BLaER1 (cell line): ENCODE measurements around the gene ZNF593.

Source experiments
- H3K27ac ChIP-seq: shearing (Covaris generic); formaldehyde crosslinking; 2 replicates; pipeline ENCODE4 v1.8.1; 2022
- H3K27me3 ChIP-seq: shearing (Covaris generic); formaldehyde crosslinking; 2 replicates; pipeline ENCODE4 v1.8.1; 2022
- H3K36me3 ChIP-seq: shearing (Covaris generic); formaldehyde crosslinking; 2 replicates; pipeline ENCODE4 v1.8.1; 2022
- H3K4me1 ChIP-seq: shearing (Covaris generic); formaldehyde crosslinking; 2 replicates; pipeline ENCODE4 v1.8.1; 2022
- H3K4me2 ChIP-seq: shearing (Covaris generic); formaldehyde crosslinking; 2 replicates; pipeline ENCODE4 v1.8.1; 2022
- H3K4me3 ChIP-seq: shearing (Covaris generic); formaldehyde crosslinking; 2 replicates; pipeline ENCODE4 v1.8.1; 2022
- H3K9ac ChIP-seq: shearing (Covaris generic); formaldehyde crosslinking; 2 replicates; pipeline ENCODE4 v1.8.1; 2022
- H3K9me3 ChIP-seq: shearing (Covaris generic); formaldehyde crosslinking; 2 replicates; pipeline ENCODE4 v1.8.1; 2022
- H4K20me1 ChIP-seq: shearing (Covaris generic); formaldehyde crosslinking; 2 replicates; pipeline ENCODE4 v1.8.1; 2022
- Cebpa-rat ChIP-seq: shearing (Covaris generic); IDR thresholded peaks from 2 replicates; pipeline ENCODE4 v1.8.1; 2022

ZNF593 gene

DNA sequence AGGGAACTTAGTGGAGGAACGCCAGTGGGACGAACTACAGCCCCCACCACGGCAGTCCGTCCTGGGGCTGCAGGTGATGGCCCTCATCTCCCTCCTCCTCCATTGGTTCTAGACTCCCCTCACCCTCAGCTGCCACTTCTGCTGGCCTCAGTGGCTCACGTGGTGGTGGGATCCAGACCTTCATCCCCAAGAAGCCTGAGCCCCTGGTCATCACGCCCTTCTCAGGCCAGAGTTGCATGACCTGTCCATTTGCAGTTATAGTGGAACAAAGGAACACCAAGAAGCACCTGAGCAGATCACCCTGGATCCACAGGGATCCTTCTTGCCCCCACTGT is 23.8 kb upstream of the ZNF593 start:
- Histone ChIP-seq H3K27ac (no peak overlapping the region), H4K20me1 (no peaks in the 10 kb centered on the region), H3K4me1 (0 out of 2 replicates have a peak, but pooled peaks cover 9% of the 10 kb centered on the region), H3K9me3 (no peaks in the 10 kb centered on the region), H3K36me3 (no peaks in the 10 kb centered on the region), H3K4me3 (no peak overlapping the region), H3K4me2 (no peak overlapping the region), H3K9ac (no peak overlapping the region), H3K27me3 (no peaks in the 10 kb centered on the region)
- TF ChIP-seq Cebpa-rat = no peak

DNA sequence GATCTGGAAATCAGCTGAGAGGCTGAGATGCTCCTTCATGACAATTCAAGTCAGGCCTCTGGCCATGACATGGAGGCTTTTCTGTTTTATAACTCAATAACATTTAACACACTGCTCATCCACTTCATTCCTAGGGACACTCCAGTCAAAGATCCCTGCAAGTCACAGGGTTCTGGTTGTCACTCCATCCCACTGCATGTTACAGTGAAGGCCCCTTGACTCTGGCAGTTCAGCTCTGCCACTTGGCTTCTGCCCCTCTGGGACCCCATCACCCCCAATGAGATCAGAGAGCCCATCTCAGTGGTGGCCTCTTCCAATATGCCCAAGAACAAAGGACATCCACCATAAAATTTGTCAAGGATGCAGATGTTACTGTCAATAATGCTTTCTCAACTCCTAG is 20.8 kb upstream of the ZNF593 start:
- no peak overlapping the region for H3K4me3 ChIP-seq
- no peaks in the 10 kb centered on the region for H4K20me1 ChIP-seq
- no peak for TF ChIP-seq Cebpa-rat

DNA sequence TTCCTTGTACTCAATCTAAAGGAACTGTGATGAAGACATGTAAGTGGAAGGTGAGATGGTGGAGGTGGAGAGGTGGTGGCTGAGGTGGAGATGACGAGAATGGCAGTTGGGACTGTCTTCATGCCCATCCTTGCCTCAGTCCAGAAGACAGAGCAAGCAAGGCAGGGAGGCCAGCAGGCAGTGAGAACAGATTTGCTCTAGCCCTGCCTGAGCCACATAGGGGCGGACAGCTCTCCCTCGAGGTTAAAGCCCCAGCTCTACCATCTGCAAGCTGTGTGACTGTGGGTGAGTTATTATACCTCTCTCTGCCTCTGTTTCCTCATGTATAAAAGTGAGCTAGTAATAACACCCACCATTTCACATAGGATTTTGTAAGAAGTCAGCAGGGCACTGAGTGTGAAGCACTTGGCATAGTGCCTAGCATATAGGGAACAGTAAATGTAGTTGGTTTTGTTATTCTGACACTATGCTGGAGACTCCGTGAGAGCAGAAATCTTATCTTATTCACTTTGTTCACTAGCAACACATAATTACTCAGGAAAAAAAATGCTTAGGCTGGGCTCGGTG is 15.7 kb upstream of the ZNF593 start:
- H3K27me3 ChIP-seq = no peaks in the 10 kb centered on the region
- no peak for TF ChIP-seq Cebpa-rat

More for the DNA sequence above, 20.8 kb upstream of the ZNF593 start:
- no peak overlapping the region for H3K4me2 ChIP-seq
- no peaks in the 10 kb centered on the region for H3K27me3 ChIP-seq
- H3K9ac ChIP-seq = no peak overlapping the region
- no peaks in the 10 kb centered on the region for H3K9me3 ChIP-seq
- H3K36me3 ChIP-seq = no peaks in the 10 kb centered on the region
- H3K27ac ChIP-seq = no peak overlapping the region
- H3K4me1 ChIP-seq = peaks cover 25% of the 10 kb centered on the region

DNA sequence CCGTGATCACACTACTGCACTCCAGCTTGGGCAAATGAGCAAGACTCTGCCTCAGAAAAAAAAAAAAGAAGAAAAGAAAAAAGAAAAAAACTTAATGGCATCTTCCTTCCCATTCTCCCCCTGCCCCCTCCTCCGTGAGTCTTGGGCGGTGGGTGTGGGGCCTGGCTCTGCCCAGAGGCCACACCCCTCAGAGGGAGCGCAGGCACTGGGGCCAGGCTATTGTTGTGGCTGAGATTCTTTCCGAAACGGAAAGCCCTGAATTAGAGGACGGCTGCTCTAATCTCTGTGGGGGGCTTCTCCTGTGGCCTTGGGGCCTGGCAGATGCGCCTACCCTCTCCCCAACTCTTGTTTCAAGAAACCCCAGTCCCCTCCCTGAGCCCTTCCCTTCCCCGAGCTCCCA is 15.0 kb upstream of the ZNF593 start:
- peak overlapping the region; percentile 64 for H3K9ac ChIP-seq
- H3K36me3 ChIP-seq = no peaks in the 10 kb centered on the region
- TF ChIP-seq Cebpa-rat = no peak
- H3K9me3 ChIP-seq = no peaks in the 10 kb centered on the region
- H4K20me1 ChIP-seq = no peaks in the 10 kb centered on the region
- H3K27me3 ChIP-seq = no peaks in the 10 kb centered on the region
- H3K4me3 ChIP-seq = peak overlapping the region; percentile 62
- H3K4me2 ChIP-seq = peak overlapping the region; percentile 100
- peak overlapping the region; percentile 68 for H3K27ac ChIP-seq
- peaks cover 75% of the 10 kb centered on the region for H3K4me1 ChIP-seq

More for the DNA sequence above, 15.7 kb upstream of the ZNF593 start:
- Histone ChIP-seq H3K4me2 (peak overlapping the region; percentile 100), H3K36me3 (no peaks in the 10 kb centered on the region), H3K4me1 (peaks cover 68% of the 10 kb centered on the region), H3K9me3 (no peaks in the 10 kb centered on the region), H3K9ac (no peak overlapping the region), H3K27ac (no peak overlapping the region), H4K20me1 (no peaks in the 10 kb centered on the region), H3K4me3 (no peak overlapping the region)

DNA sequence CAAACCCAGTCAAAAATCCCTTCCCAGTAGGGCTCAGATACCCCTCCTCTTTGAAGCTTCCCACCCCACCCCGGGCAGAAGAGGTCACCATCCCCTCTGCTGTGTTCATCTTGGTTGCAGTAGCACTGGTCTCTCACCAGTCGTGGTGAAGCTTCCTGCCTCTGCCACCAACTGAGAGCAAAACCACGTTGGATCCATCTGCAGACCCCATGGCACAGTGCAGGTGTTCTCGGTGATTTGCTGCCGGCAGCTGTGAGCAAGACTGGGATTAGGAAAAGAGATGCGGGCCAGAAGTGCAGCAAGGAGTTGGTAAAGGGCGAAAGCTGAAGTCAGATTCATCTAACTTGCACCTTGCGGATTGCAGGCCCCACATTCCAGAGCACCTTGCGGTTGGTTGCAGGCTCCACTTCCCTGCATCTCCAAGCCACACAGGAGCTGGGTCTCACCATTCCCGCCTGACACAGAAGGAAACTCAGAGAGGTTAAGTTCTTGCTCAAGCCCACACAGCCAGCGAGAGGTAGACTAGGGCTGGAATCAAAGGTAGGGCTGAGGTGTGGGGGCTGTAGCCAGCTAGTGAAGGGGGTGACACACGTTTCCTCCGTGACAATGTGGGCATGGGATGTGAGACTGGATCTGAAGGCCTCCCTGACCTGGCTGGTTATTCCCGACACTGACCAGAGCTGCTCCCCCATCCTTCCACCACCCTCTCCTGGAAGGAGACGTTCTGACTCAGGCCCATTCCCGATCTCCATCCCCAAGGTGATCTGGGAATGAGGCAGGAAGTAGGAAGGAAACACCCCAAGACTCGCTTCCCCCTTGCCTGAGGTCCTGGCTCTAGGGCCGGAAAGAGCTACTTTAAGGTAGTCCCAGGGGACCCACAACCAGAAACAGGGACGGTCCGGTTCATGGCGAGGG is 14.1 kb upstream of the ZNF593 start:
- no peak for TF ChIP-seq Cebpa-rat
- H3K36me3 ChIP-seq = no peaks in the 10 kb centered on the region
- peak overlapping the region; percentile 68 for H3K27ac ChIP-seq
- H3K4me1 ChIP-seq = peaks cover 84% of the 10 kb centered on the region
- H3K27me3 ChIP-seq = no peaks in the 10 kb centered on the region
- H3K9ac ChIP-seq = peak overlapping the region; percentile 64
- peak overlapping the region; percentile 62 for H3K4me3 ChIP-seq
- H3K9me3 ChIP-seq = no peaks in the 10 kb centered on the region
- H3K4me2 ChIP-seq = peak overlapping the region; percentile 100
- no peaks in the 10 kb centered on the region for H4K20me1 ChIP-seq

DNA sequence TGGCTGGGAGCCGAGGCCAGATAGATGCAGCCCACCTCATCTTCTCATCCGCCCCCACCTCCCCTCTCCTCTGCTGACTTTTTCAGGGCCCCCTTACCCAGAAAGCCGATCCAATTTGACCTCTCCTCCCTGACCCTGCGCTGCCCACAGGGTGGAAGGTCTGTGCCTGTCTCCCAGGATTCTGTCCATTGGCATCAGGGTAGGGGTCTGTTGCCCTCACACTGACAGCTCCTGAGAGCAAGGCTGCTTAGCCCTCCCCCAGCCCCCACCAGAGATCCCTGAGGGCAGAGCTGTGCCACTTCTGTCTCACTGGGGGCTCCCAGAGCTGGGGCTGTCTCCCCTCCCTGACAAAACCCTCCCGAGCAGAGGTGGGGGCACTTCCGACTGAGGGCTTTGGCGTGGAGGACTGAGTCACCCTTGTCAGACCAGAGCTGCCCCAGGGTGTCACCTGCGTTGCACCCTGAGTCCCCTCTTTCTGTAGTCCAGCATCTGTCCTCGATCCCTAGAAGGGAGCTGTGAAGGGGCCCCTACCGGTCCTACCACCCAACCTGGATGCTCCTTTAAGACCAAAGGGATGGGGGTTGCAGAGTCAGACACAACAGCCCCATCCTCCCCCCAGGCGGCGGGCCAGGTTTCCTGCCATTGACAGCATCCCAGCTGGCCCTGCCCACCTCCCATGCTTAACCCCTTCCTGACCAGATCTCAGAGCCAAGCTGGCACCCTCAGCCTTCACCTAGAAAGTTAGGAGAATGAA is 13.2 kb upstream of the ZNF593 start:
- H4K20me1 ChIP-seq = no peaks in the 10 kb centered on the region
- H3K9me3 ChIP-seq = no peaks in the 10 kb centered on the region
- H3K27me3 ChIP-seq = no peaks in the 10 kb centered on the region
- H3K4me2 ChIP-seq = peak overlapping the region; percentile 100
- peak overlapping the region; percentile 68 for H3K27ac ChIP-seq
- no peaks in the 10 kb centered on the region for H3K36me3 ChIP-seq
- peaks cover 88% of the 10 kb centered on the region for H3K4me1 ChIP-seq
- peak overlapping the region; percentile 62 for H3K4me3 ChIP-seq
- H3K9ac ChIP-seq = peak overlapping the region; percentile 64
- no peak for TF ChIP-seq Cebpa-rat

DNA sequence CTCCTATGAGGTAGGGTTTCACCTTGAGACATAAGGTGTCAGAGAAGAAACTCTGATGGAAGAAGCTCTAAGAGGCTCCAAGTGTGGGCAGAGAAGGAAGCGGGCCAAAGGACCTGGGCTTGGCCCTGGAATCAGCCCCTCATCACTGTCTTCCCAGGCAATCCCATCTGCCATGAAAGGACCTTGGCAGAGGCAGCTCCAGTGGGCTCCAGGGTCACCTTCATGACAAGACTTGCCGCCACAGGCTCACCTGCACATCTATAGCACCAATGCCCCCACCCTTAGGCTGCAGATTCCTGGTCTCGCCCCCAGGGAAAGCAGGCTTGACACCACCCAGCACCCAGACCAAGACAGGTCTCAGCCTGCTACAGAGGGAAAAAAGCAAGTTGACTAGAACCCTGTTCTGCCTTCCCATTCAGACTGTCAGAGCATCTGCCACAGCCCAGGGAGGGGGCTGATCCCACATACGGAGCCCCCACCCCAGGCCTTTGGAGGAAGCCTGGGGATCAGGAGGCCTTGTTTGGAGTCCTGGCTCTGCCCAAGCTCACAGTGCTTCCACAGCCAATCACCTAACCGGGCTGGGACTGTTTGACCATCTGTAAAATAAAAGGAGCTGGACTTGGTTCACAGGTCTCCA is 11.3 kb upstream of the ZNF593 start:
- peak overlapping the region; percentile 86 for H3K9ac ChIP-seq
- no peaks in the 10 kb centered on the region for H3K36me3 ChIP-seq
- peak overlapping the region; percentile 88 for H3K27ac ChIP-seq
- no peaks in the 10 kb centered on the region for H3K27me3 ChIP-seq
- H4K20me1 ChIP-seq = no peaks in the 10 kb centered on the region
- no peaks in the 10 kb centered on the region for H3K9me3 ChIP-seq
- peaks cover 98% of the 10 kb centered on the region for H3K4me1 ChIP-seq
- TF ChIP-seq Cebpa-rat = no peak
- peak overlapping the region; percentile 69 for H3K4me3 ChIP-seq
- peak overlapping the region; percentile 100 for H3K4me2 ChIP-seq

DNA sequence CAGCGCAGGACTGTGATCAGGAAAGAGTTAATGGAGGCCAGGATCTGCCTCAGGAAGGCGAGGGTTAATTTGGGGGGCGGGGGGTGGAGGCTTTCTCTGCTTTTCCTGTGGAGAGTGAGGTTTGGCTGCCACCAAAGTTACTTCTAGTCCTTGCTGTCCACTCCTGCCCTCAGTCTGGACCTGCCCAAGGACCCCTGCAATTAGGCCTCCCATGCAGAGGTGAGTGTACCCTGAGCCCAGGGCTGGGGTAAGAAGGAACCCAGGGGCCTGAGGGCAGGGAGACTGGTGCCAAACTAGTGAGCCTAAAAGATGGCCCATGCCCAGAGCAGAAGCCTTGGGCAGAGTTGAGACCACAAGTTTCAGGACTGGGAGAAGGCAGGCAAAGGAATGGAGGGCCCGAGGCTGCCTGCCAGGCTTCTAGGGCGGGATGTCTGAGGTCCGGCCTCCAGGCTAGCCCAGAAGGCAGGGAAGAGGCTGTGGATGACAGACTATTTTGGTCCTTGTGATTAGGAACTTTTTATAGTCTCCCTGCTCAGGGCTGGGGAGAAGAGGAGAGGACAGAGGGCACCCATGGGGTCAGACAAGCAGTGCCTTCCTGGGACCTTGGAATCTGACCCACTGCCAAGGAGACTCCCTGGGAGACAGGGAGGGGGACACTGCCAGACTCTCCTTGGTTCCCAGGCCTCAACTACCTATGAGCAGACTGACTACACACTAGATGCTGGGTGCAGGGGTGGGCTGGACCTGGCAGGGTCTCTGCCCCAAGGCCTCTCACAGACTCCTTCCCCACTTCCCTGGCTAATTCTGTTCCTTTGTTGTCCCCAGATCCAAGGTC is 10.6 kb upstream of the ZNF593 start, which contains the start of gene FAM110D:
FAM110D (plus strand) TSS at position 172 of the 835 bp plus-strand sequence. CDS start 2,213 bp downstream, outside the sequence.
- H3K4me1 ChIP-seq = peaks cover 98% of the 10 kb centered on the region

DNA sequence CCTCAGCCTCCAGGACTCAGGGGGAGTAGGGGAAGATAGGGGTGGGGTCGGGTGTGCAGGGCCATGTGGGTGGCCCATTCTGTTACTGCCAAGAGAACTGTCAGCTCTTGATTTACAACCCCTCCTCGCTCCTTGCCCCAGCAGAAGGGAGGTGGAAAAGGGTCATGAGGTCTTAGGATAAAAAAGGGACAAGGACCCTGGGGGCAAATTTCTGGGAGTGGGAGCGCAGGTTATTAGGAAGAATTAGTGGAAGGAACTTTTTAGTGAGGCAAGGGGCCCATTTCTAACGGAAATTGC is 10.0 kb upstream of the ZNF593 start:
- Histone ChIP-seq H3K9me3 (no peaks in the 10 kb centered on the region), H3K9ac (peak overlapping the region; percentile 86), H3K4me3 (peak overlapping the region; percentile 69), H3K27me3 (no peaks in the 10 kb centered on the region), H3K27ac (peak overlapping the region; percentile 88), H3K36me3 (no peaks in the 10 kb centered on the region), H3K4me2 (peak overlapping the region; percentile 100), H3K4me1 (peaks cover 98% of the 10 kb centered on the region), H4K20me1 (no peaks in the 10 kb centered on the region)
- no peak for TF ChIP-seq Cebpa-rat

More for the DNA sequence above, 10.6 kb upstream of the ZNF593 start, which contains the start of gene FAM110D:
- Histone ChIP-seq H3K27ac (peak within 1 kb of the TSS; percentile 88), H3K9me3 (no peaks in the 10 kb centered on the region), H3K4me2 (peak within 1 kb of the TSS; percentile 100), H4K20me1 (no peaks in the 10 kb centered on the region), H3K27me3 (no peaks in the 10 kb centered on the region), H3K9ac (peak within 1 kb of the TSS; percentile 86), H3K4me3 (peak within 1 kb of the TSS; percentile 69), H3K36me3 (no peaks in the 10 kb centered on the region)
- TF ChIP-seq Cebpa-rat = no peak
